ENCODE results near the gene EVI5.

EVI5 gene

GRCh38 chr1:92481971-92482664 is 302.8 kb downstream of the EVI5 start:
- Mint-ChIP-seq H3K27me3 (ENCODE audit: low read depth) (no peaks in the 10 kb centered on the region), H3K4me3 (peak overlapping the region; percentile 97), H3K36me3 (ENCODE audit: low read depth) (peaks cover 56% of the 10 kb centered on the region), H3K9me3 (no peaks in the 10 kb centered on the region), H3K4me1 (ENCODE audit: low read depth) (peaks cover 37% of the 10 kb centered on the region), H3K27ac (peak overlapping the region; percentile 98)

- Mint-ChIP-seq H3K9me3 (no peaks in the 10 kb centered on the region), H3K4me1 (ENCODE audit: low read depth) (peaks cover 43% of the 10 kb centered on the region), H3K4me3 (peak overlapping the region; percentile 97), H3K36me3 (ENCODE audit: low read depth) (peaks cover 61% of the 10 kb centered on the region), H3K27ac (no peak overlapping the region), H3K27me3 (ENCODE audit: low read depth) (no peaks in the 10 kb centered on the region)
Observed at GRCh38 chr1:92481599-92481925, 303.3 kb downstream of the EVI5 start.

GRCh38 chr1:92480813-92481598 is 303.9 kb downstream of the EVI5 start:
- Mint-ChIP-seq H3K36me3 (ENCODE audit: low read depth) (peaks cover 66% of the 10 kb centered on the region), H3K9me3 (no peaks in the 10 kb centered on the region), H3K4me1 (ENCODE audit: low read depth) (peaks cover 48% of the 10 kb centered on the region), H3K27me3 (ENCODE audit: low read depth) (no peaks in the 10 kb centered on the region), H3K4me3 (peak overlapping the region; percentile 97), H3K27ac (no peak overlapping the region)

- Mint-ChIP-seq H3K4me3 (peak overlapping the region; percentile 81), H3K9me3 (no peaks in the 10 kb centered on the region), H3K27me3 (ENCODE audit: low read depth) (no peaks in the 10 kb centered on the region), H3K4me1 (ENCODE audit: low read depth) (peaks cover 54% of the 10 kb centered on the region), H3K27ac (peak overlapping the region; percentile 59), H3K36me3 (ENCODE audit: low read depth) (peaks cover 73% of the 10 kb centered on the region)
Observed at GRCh38 chr1:92480200-92480812, 304.6 kb downstream of the EVI5 start.

GRCh38 chr1:92479587-92479986 is 305.3 kb downstream of the EVI5 start:
- Mint-ChIP-seq H3K4me1 (ENCODE audit: low read depth) (peaks cover 61% of the 10 kb centered on the region), H3K27ac (peak overlapping the region; percentile 94), H3K27me3 (ENCODE audit: low read depth) (no peaks in the 10 kb centered on the region), H3K9me3 (no peaks in the 10 kb centered on the region), H3K36me3 (ENCODE audit: low read depth) (peaks cover 80% of the 10 kb centered on the region), H3K4me3 (peak overlapping the region; percentile 81)

GRCh38 chr1:92478393-92478792 is 306.5 kb downstream of the EVI5 start:
- Mint-ChIP-seq H3K36me3 (ENCODE audit: low read depth) (peaks cover 85% of the 10 kb centered on the region), H3K27me3 (ENCODE audit: low read depth) (no peaks in the 10 kb centered on the region), H3K4me1 (ENCODE audit: low read depth) (peaks cover 73% of the 10 kb centered on the region), H3K4me3 (peak overlapping the region; percentile 81), H3K9me3 (no peaks in the 10 kb centered on the region), H3K27ac (peak overlapping the region; percentile 94)

GRCh38 chr1:92476071-92476631 is 308.8 kb downstream of the EVI5 start:
- Mint-ChIP-seq H3K4me1 (ENCODE audit: low read depth) (peaks cover 72% of the 10 kb centered on the region), H3K4me3 (peak overlapping the region; percentile 64), H3K27me3 (ENCODE audit: low read depth) (no peaks in the 10 kb centered on the region), H3K9me3 (no peaks in the 10 kb centered on the region), H3K36me3 (ENCODE audit: low read depth) (peaks cover 78% of the 10 kb centered on the region), H3K27ac (peak overlapping the region; percentile 83)

GRCh38 chr1:92475029-92475428 is 309.9 kb downstream of the EVI5 start:
- no peaks in the 10 kb centered on the region for H3K9me3 Mint-ChIP-seq
- H3K36me3 Mint-ChIP-seq (ENCODE audit: low read depth): peaks cover 80% of the 10 kb centered on the region

GRCh38 chr1:92473781-92474495 is 311.0 kb downstream of the EVI5 start:
- Mint-ChIP-seq H3K9me3 (no peaks in the 10 kb centered on the region), H3K36me3 (ENCODE audit: low read depth) (peaks cover 75% of the 10 kb centered on the region), H3K4me1 (ENCODE audit: low read depth) (peaks cover 65% of the 10 kb centered on the region), H3K4me3 (peak overlapping the region; percentile 41), H3K27me3 (ENCODE audit: low read depth) (no peaks in the 10 kb centered on the region), H3K27ac (peak overlapping the region; percentile 80)

More at GRCh38 chr1:92475029-92475428, 309.9 kb downstream of the EVI5 start:
- peaks cover 72% of the 10 kb centered on the region for H3K4me1 Mint-ChIP-seq (ENCODE audit: low read depth)
- H3K27me3 Mint-ChIP-seq (ENCODE audit: low read depth): no peaks in the 10 kb centered on the region
- peak overlapping the region; percentile 80 for H3K27ac Mint-ChIP-seq
- H3K4me3 Mint-ChIP-seq: peak overlapping the region; percentile 41

GRCh38 chr1:92470216-92470615 is 314.7 kb downstream of the EVI5 start:
- H3K27ac Mint-ChIP-seq: no peak overlapping the region
- H3K27me3 Mint-ChIP-seq (ENCODE audit: low read depth): no peaks in the 10 kb centered on the region
- H3K4me1 Mint-ChIP-seq (ENCODE audit: low read depth): peaks cover 59% of the 10 kb centered on the region
- peaks cover 50% of the 10 kb centered on the region for H3K36me3 Mint-ChIP-seq (ENCODE audit: low read depth)
- H3K4me3 Mint-ChIP-seq: no peak overlapping the region
- H3K9me3 Mint-ChIP-seq: no peaks in the 10 kb centered on the region

GRCh38 chr1:92466683-92467352 is 318.1 kb downstream of the EVI5 start:
- H3K27ac Mint-ChIP-seq: peak overlapping the region; percentile 63
- peaks cover 58% of the 10 kb centered on the region for H3K4me1 Mint-ChIP-seq (ENCODE audit: low read depth)
- peaks cover 34% of the 10 kb centered on the region for H3K36me3 Mint-ChIP-seq (ENCODE audit: low read depth)
- no peaks in the 10 kb centered on the region for H3K27me3 Mint-ChIP-seq (ENCODE audit: low read depth)
- H3K4me3 Mint-ChIP-seq: no peak overlapping the region
- peaks cover 3% of the 10 kb centered on the region for H3K9me3 Mint-ChIP-seq

- H3K4me3 Mint-ChIP-seq: peak overlapping the region; percentile 57
- H3K27me3 Mint-ChIP-seq (ENCODE audit: low read depth): no peaks in the 10 kb centered on the region
- peaks cover 63% of the 10 kb centered on the region for H3K4me1 Mint-ChIP-seq (ENCODE audit: low read depth)
- H3K27ac Mint-ChIP-seq: peak overlapping the region; percentile 92
- H3K36me3 Mint-ChIP-seq (ENCODE audit: low read depth): peaks cover 26% of the 10 kb centered on the region
- peaks cover 3% of the 10 kb centered on the region for H3K9me3 Mint-ChIP-seq
Observed at GRCh38 chr1:92465256-92465647, 319.7 kb downstream of the EVI5 start.

GRCh38 chr1:92464588-92465255 is 320.2 kb downstream of the EVI5 start:
- no peaks in the 10 kb centered on the region for H3K27me3 Mint-ChIP-seq (ENCODE audit: low read depth)
- peaks cover 66% of the 10 kb centered on the region for H3K4me1 Mint-ChIP-seq (ENCODE audit: low read depth)
- peaks cover 22% of the 10 kb centered on the region for H3K36me3 Mint-ChIP-seq (ENCODE audit: low read depth)
- H3K9me3 Mint-ChIP-seq: peaks cover 3% of the 10 kb centered on the region
- H3K4me3 Mint-ChIP-seq: peak overlapping the region; percentile 57
- peak overlapping the region; percentile 92 for H3K27ac Mint-ChIP-seq
